Suppressor macrophage treated with lipopolysaccharide for 4 hours (primary cell): ENCODE measurements around the gene PRXL2B.
A peak's percentile ranks its signal among the peaks of the same experiment; 100 is the strongest.
"Not testable (repeated sequence)": the region's sequence is repeated elsewhere in the genome, so short reads cannot be mapped to it uniquely, and the experiment has no call there.

ENCODE experiments used
- DNase-seq: peaks from one replicate; pipeline ENCODE4 v3.0.0-alpha.2; 2020

Gene PRXL2B

DNA sequence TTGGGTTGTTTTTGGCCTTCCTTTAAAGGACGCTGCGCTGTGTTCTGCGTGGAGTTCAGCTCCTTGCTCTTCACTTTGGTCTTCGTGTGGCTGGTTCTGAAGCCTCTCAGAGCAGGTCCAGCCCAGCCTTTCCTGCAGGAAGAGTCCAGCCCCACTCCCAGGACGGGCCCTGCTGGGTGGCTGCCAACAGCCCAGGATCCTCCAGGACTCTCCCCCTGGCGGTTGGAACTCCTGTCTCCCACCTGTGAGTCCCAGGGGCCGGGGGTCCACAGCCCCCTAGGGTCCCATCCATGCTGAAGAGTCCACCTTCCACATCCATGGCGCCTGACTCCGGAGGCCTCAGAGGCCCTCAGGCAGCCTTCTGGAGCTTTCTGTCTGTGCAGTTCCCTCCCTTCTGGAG, 35.0 kb upstream of the PRXL2B start:
- not testable (repeated sequence) for DNase-seq

DNA sequence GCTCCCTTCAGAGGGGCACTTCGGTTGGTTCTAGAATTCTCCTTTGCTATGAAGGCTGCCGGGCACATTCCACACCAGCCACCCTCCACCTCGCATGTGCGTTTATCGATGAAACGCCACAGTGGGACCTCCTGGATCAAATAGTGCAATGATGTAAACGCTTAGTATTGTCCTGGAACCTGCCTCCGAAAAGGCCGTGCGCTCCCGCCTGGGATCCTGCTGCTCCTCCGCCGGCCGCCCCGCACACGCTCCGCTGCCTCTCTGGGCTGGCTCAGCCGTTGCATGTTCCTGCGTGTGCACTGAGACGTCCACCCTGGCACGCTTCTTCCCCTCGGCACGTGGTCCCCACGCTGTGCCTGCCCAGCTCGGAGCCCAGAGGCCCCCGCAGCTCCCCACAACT, 34.4 kb upstream of the PRXL2B start:
- DNase-seq: no peak

DNA sequence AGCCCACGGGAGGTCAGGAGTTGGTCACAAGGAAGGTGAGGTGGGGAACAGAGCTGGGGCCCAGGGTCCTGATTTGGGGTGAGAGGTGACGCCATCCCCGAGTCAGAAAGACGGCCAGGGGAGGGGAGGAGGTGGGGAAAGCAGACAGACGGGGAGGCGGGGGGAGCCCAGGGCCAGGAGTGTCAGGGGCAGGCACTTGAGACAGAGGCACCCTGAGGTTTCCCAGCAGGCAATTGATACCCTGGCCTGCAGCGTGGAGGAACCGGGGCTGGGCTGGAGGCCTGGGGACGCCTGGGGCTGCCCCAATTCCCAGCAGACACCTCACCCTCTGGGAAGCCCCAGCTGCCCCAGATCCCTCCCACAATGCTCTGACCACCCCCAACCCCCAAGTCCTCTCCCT, 33.5 kb upstream of the PRXL2B start:
- not testable (repeated sequence) for DNase-seq

DNA sequence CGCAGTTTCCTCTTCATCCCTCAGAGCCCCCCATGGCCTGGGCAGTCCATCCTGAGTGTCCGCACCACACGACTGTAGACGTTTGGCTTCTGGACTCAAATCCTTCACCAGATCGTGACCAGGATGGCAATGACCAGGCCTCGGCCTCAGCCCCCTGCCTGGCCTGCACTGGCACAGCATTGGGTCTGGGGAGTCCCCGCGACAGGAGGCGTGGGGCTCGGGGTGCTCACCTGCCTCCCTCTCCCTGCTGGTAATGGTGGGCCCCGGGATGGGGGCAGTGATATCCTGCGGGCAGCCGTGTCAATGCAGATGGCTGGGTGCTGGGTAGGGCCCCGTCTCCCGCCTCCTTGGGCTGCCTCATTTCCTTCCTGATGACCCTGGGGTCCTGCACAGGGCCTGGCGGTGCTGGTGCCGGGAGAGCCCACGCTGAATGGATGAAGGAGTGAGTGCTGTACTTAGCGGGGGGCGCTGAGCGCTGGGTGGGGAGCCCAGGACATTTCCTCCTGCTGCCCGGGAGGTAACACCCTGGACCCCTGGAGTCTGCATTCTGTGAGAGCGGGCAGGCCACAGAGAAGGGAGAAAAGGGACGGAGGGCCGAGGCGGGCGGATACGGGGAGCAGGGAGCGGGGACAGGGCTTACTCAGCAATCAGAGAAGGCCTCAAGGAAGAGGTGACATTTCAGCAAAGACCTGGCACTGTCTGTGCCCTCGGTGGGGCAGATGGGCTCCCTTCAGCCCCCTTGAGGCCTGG, 32.5 kb upstream of the PRXL2B start:
- DNase-seq: no peak

DNA sequence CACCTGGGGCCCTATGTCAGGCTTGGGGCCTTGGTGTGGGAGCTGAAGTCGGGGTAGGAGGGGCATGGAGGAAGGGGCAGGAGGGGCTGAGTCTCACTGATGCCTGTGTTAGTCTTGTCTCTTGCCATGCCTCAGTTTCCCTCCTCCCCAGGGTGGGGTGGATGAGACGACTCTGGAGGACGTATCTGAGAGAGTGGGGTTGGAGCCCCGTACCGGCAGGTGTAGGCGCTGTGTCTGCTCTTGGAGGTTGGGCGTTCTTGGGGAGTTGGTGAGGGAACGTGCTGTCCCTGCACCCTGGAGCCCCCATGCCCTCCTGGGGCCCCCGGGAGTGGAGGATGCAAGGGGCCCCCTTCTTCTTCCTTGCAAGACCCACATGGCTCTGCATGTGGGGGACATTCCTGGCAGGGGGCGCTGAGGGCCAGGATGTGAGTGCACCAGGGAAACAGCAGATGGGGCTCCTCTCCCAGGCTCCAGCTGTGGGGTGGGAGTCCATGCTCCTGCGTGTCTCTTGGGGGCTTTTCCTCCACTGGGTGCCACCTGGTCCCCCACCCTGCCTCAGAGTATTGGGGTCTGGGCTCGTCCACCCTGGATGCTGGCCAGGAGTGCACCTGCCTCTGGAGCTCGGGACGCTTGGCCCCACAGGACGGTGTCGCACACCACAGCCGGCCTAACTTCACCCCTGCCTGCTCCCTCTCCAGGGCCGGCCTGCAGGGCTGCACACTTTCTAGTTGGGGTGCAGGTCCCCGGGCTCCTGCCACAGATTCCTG, 31.8 kb upstream of the PRXL2B start:
- peak; percentile 40 for DNase-seq

DNA sequence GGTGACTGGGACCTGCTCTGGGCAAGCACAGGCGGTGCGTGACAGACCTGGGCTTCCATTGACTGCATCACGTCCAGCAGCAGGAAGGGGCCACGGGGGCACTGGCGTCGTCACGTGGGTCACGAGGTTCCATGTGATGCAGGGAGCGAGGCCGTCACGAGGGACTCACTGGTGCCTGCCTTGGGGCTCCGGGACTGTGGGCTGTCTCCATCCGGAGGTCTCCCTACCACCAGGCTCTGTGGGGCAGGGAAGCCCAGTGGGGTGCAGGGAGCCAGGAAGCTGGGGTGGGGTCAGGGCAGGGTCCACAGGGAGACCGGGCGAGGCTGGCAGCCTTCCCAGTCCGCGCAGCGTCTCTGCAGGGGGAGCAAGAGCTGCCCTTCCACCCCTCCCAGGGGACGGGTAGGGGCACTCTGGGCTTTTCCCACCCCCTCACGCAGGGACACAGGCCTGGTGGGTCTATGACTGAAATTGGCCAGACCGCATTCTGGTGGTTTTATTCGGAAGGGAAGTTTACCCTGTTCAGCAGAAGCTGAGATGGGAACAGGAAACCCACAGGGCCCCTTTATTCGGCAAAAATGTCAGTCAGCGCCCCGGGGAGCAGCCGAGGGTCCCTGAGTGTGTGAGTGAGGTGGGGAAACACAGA, 30.8 kb upstream of the PRXL2B start:
- peak; percentile 95 for DNase-seq

DNA sequence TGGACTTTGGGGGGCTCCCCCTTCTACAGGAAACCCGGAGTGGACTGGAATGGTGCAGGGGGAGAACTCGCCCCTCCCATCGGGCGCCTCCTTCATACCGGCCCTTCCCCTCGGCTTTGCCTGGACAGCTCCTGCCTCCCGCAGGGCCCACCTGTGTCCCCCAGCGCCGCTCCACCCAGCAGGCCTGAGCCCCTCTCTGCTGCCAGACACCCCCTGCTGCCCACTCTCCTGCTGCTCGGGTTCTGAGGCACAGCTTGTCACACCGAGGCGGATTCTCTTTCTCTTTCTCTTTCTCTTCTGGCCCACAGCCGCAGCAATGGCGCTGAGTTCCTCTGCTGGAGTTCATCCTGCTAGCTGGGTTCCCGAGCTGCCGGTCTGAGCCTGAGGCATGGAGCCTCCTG, 30.3 kb upstream of the PRXL2B start, which contains the start of gene TNFRSF14:
Gene TNFRSF14 (plus strand): TSS at position 95 of the 401 bp plus-strand sequence. CDS start 294 bp downstream, at position 389.
- peak; percentile 89 for DNase-seq

DNA sequence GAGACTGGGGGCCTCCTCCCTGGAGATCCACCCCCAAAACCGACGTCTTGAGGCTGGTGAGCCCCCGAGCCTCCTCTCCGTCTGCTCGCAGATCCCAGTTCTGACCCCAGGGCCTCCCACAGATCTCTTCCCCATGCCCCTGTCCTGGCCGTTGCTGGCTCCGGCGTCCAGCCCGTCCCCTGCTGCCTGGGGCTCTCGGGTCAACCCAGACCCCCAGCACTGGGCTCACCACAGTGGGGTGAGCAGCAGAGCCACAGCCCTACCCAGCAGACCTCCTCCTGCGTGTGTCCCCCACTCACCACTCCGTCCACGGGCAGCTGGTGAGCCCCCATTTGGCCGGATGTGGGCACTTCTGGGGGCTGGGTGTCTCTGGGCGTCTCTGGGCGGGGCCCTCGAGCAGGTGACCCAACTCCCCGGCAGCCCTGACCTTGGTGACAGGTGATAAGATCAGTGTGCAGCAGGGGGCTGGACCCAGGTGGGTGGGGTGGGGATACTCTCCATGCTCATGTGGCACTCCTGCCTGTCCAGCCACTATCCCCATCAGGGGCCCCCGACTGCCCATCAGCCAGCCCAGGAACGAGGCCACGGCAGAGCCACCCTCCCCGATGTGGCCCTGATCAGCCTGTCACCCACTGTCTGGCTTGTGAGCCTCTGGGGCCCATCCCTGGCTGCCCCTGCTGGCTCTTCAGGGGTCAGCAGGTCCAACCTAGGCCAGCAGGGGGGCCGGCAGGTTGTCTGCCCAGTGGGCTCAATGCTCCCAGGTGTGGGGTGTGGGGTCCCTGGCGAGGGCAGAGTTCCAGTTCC, 29.7 kb upstream of the PRXL2B start:
- DNase-seq: peak; percentile 38

DNA sequence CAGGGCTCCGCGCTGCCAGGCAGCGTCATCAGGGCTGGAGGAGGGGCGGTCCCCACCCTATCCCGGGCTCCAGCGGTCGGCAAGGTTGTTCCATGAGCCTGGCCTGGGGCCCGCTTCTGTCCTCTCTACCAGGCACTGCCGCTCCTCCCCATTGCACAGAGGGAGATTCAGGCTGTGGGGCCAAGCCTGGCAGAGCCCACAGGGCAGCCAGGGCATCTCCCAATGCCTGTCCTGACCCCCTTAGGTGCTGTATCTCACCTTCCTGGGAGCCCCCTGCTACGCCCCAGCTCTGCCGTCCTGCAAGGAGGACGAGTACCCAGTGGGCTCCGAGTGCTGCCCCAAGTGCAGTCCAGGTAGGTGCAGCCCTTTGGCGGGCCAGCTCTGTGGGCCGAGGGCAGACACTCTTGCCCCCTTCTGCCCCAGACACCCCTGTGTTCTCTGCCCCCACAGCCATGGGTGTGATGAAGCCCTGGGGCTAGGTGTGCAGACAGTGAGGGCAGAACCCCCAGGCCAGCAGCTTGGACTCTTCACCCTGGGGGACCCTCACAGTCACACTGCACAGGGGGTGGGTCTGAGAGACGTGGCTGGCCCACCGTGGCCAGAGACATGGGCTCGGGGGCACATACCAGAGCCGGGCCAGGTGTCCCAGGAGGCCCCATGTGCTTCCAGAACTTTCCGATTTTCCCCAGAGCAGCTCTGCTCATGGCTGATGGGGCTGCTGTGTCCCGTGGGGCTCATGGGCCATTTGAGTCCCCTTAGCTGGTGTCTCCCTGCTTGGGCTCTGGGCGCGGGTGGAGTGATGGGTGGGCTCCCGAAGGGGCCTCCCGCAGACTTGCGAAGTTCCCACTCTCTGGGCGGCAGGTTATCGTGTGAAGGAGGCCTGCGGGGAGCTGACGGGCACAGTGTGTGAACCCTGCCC, 28.8 kb upstream of the PRXL2B start:
- DNase-seq: no peak

DNA sequence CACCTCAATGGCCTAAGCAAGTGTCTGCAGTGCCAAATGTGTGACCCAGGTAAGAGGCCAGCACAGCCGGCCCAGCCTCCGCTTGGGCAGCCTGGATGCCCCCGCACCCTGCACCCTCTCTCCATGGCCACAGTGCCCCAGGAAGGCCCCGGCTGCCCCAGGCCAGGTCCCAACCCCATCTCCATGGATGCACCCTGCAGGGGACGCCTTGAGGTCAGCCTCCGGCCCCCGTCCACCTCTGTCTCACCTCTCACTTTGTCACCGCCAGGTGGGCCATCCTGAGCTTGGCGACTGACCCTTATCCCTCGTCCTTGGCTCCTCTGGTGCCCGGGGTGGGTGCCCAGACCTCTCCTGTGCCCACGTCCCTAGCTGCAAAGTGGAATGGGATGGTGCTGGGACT, 28.2 kb upstream of the PRXL2B start:
- DNase-seq: no peak

GRCh38 chr1:2558861-2559260, 27.7 kb upstream of the PRXL2B start:
- DNase-seq: no peak

GRCh38 chr1:2559509-2560298, 26.9 kb upstream of the PRXL2B start:
- DNase-seq: no peak

DNA sequence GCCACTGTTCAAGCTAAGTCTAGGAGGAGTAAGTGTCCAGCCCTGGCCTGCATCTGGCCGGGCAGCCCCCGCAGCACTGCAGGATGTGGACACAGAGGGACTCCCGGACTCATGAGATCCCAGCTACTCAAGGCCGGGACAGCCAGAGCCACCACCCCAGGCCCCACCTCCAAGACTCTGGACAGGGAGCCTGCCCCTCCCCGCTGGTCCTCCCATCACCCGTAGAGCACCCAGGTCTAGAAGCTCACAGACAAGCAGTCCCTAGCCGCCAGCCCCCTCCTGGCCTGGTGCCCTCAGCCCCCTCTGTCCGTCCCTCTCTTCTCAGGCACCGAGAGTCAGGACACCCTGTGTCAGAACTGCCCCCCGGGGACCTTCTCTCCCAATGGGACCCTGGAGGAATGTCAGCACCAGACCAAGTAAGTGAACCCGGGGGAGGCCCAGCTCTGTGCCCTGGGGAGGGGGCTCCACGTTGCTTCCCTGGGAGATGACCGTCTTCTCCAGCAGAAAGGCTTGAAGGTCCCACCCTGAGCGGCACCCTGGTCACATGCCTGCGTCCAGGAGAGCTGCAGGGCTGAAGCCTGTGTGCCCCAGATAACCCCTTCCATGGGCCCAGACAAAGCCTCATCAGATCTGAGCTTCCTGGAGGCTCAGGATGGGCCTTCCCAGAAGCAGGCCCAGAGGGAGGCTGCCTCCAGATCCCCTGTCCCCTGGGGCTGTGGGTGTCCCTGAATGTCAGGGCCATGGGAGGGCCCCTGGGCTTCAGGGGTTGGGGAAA, 26.1 kb upstream of the PRXL2B start:
- no peak for DNase-seq

- no peak for DNase-seq
These were observed 25.1 kb upstream of the PRXL2B start for GRCh38 chr1:2561446-2561845.

GRCh38 chr1:2561898-2562895, 24.4 kb upstream of the PRXL2B start:
- DNase-seq: peak; percentile 35

DNA sequence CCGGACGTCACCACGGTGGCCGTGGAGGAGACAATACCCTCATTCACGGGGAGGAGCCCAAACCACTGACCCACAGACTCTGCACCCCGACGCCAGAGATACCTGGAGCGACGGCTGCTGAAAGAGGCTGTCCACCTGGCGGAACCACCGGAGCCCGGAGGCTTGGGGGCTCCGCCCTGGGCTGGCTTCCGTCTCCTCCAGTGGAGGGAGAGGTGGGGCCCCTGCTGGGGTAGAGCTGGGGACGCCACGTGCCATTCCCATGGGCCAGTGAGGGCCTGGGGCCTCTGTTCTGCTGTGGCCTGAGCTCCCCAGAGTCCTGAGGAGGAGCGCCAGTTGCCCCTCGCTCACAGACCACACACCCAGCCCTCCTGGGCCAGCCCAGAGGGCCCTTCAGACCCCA, 23.4 kb upstream of the PRXL2B start:
- no peak for DNase-seq

DNA sequence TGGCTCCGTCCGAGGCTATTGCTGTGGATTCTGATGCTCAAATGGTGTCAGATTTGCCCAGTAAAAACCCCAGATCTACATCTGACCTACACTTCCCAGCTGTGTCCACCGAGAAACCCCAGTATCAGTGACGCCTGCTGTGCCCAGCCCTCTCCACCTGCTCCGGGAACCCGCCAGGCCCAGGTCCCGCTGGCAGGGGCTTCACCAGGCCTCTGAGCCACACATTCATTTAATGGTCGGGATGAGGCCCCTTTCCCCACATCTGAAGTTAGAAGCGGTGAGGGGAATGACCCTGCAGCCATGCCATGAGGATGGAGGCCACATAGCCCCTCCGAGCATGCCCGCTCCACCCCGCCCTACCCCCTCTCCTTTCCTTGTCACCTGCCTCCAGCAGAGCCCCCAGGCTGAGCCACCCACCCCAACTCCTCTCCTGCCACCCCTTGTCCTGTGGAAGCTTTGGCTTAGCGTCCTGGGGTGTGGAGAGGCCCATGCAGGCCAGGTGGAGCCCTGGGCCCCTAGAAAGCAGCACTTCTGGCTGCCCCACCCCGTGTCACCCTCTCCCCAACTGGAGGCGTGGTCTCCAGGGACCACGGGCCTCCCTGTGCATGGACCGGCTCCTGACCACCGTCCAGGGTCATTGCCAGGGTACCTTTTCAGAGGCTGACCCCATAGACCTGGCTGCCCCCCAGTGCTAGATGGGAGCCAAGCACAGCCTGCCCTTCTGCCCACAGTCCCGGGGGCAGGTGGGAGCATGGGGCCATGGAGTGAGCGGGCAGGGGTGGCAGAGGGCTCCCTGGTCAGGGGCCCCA, 22.4 kb upstream of the PRXL2B start:
- no peak for DNase-seq

- no peak for DNase-seq
These were observed 21.7 kb upstream of the PRXL2B start for GRCh38 chr1:2564815-2565374.
